IPS-11a (cell line): Measurements from ENCODE around the gene GPSM1.

Experiments
- H3K4me3 ChIP-seq: one replicate; pipeline ENCODE4 v1.5.1; 2013; ENCODE audit warnings: low read depth, low read length, control low read depth

The GPSM1 gene

GRCh38 chr9:136327304-136327974, at the start of gene GPSM1:
Gene GPSM1, plus strand, starts transcription at chr9:136327539. Its CDS starts 157 bp downstream, at chr9:136327696.
- peak within 1 kb of the TSS; percentile 33 for H3K4me3 ChIP-seq

GRCh38 chr9:136277746-136278145, 49.6 kb upstream of the GPSM1 start:
- no peak overlapping the region for H3K4me3 ChIP-seq

- H3K4me3 ChIP-seq, result no peak overlapping the region
Measured at GRCh38 chr9:136278221-136278620, 49.1 kb upstream of the GPSM1 start.

- no peak overlapping the region for H3K4me3 ChIP-seq
Measured at GRCh38 chr9:136278894-136279293, 48.4 kb upstream of the GPSM1 start.

GRCh38 chr9:136279471-136279870, 47.9 kb upstream of the GPSM1 start:
- H3K4me3 ChIP-seq, result no peak overlapping the region

GRCh38 chr9:136280535-136281315, 46.6 kb upstream of the GPSM1 start:
- H3K4me3 ChIP-seq, result no peak overlapping the region

GRCh38 chr9:136281421-136282271, 45.7 kb upstream of the GPSM1 start:
- H3K4me3 ChIP-seq, result no peak overlapping the region

- H3K4me3 ChIP-seq, result no peak overlapping the region
Measured at GRCh38 chr9:136282272-136282861, 45.0 kb upstream of the GPSM1 start.

- no peak overlapping the region for H3K4me3 ChIP-seq
Measured at GRCh38 chr9:136283291-136284235, 43.8 kb upstream of the GPSM1 start.

GRCh38 chr9:136284311-136284710, 43.0 kb upstream of the GPSM1 start:
- H3K4me3 ChIP-seq, result no peak overlapping the region

GRCh38 chr9:136284951-136285350, 42.4 kb upstream of the GPSM1 start:
- no peak overlapping the region for H3K4me3 ChIP-seq

GRCh38 chr9:136285501-136286358, 41.6 kb upstream of the GPSM1 start:
- no peak overlapping the region for H3K4me3 ChIP-seq

GRCh38 chr9:136286359-136286986, 40.9 kb upstream of the GPSM1 start:
- no peak overlapping the region for H3K4me3 ChIP-seq

GRCh38 chr9:136286987-136287379, 40.4 kb upstream of the GPSM1 start:
- no peak overlapping the region for H3K4me3 ChIP-seq

- H3K4me3 ChIP-seq, result no peak overlapping the region
Measured at GRCh38 chr9:136287960-136288753, 39.2 kb upstream of the GPSM1 start.

GRCh38 chr9:136289651-136290507, 37.5 kb upstream of the GPSM1 start:
- H3K4me3 ChIP-seq, result no peak overlapping the region

- H3K4me3 ChIP-seq, result no peak overlapping the region
Measured at GRCh38 chr9:136290508-136291000, 36.8 kb upstream of the GPSM1 start.
